Measurements from ENCODE around the gene HOXC10. TPM values are rescaled to one million over a fixed set of nuclear protein-coding genes. Genes with fewer than 3 reads are reported as not detected.

The HOXC10 gene
- total RNA-seq, 1 experiment from 2014 or later: 154 TPM

DNA sequence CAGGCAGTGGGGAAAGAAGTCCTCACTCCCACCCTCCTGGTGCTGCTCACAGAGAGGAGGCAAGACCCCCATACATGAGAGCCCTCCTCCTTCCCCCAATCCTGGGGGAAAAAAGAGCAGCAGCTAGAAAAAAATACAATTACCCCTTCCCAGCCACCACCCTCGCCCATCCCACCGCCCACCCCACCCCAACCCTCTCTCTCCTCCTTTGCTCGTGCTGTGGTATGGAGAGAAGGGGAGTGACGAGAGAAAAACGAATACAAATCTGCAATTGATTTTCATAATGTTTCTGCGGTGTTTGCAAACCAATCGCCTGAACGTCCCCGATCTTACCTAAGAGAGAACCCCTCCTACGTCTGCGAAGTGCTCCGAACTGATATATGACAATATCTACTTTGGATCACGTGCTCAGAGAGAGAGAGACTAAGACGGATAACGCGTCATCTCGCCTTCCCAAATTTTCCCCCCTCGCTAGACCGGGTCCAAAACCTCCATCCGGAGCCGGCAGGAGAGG, 12.2 kb upstream of the HOXC10 start, which contains the start of gene HOXC11:
Gene HOXC11, plus strand, starts transcription at position 405 of the 514 bp plus-strand sequence. CDS start 116 bp downstream, outside the sequence.
- intact Hi-C loops (cut with micrococcal nuclease; ENCODE audit: unreplicated experiment): no loop called here
- in situ Hi-C loops (cut with HindIII; ENCODE audit: low pct_unique_long_range_greater_than_20kb, low sequenced_read_pairs): no loop called here
- TF ChIP-seq TCF7L2 (IDR thresholded peaks at IDR 0.05; ENCODE audit: low read depth, low read length): no peak
- TF ChIP-seq CTCF (IDR thresholded peaks at IDR 0.05): no peak
- no peak for TF ChIP-seq SIN3A (IDR thresholded peaks at IDR 0.05; ENCODE audit: borderline replicate concordance, insufficient read depth, low read depth, low read length)
- TF ChIP-seq REST (IDR thresholded peaks at IDR 0.05; ENCODE audit: insufficient read depth in 1 of 2, low read depth in 2 of 2, low read length in 1 of 2): no peak
- TF ChIP-seq POLR2AphosphoS5 (IDR thresholded peaks at IDR 0.05; ENCODE audit: low read depth, low read length): no peak
- DNase-seq (ENCODE audit: low read depth, low spot score) (no peak), ATAC-seq (no peak)
- Histone ChIP-seq H3K4me1 (ENCODE audit: control insufficient read depth, insufficient read depth, low read length) (peaks cover 70% of the 10 kb centered on the region), H3K4me3 (ENCODE audit: low read depth in 2 of 2, low read length in 2 of 2) (peak within 1 kb of the TSS; percentile 77 to 85), H3K27ac (ENCODE audit: low read length) (peak within 1 kb of the TSS; percentile 100), H3K36me3 (ENCODE audit: control insufficient read depth, insufficient read depth, low read length) (no peaks in the 10 kb centered on the region), H3K9me3 (ENCODE audit: control insufficient read depth, insufficient read depth, low read depth, low read length) (no peaks in the 10 kb centered on the region), H3K27me3 (ENCODE audit: control insufficient read depth, insufficient read depth, low read length) (no peaks in the 10 kb centered on the region)
- BruUV-seq (replicated peaks): no TSS peak
- ChIA-PET CTCF (interaction anchor here (0.7 kb wide), 1 partner anchor 148 kb away, joined by 3 read pairs; no protein-coding TSS in a partner anchor), POLR2A (interaction anchor here (0.7 kb wide), 1 partner anchor 20 kb away, joined by 5 read pairs; no protein-coding TSS in a partner anchor)

DNA sequence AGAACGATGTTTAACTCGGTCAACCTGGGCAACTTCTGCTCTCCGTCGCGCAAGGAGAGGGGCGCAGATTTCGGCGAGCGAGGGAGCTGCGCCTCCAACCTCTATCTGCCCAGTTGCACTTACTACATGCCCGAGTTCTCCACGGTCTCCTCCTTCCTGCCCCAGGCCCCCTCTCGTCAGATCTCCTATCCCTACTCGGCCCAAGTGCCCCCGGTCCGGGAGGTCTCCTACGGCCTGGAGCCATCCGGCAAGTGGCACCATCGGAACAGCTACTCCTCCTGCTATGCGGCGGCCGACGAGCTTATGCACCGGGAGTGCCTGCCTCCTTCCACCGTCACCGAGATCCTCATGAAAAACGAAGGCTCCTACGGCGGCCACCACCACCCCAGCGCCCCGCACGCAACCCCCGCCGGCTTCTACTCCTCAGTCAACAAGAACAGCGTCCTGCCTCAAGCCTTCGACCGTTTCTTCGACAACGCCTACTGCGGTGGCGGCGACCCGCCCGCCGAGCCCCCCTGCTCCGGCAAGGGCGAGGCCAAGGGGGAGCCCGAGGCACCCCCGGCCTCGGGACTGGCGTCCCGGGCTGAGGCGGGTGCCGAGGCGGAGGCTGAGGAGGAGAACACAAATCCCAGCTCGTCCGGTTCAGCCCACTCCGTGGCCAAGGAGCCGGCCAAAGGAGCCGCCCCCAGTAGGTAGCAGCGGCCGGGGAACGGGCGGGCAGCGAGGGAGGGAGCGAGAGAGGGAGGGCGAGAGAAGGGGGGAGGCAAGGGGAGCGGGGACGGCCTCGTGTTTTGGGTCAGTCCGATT, 11.5 kb upstream of the HOXC10 start:
- TF ChIP-seq SIN3A (IDR thresholded peaks at IDR 0.05; ENCODE audit: borderline replicate concordance, insufficient read depth, low read depth, low read length): 0 out of 2 replicates have a peak, but pooled peaks have one; percentile 17
- TF ChIP-seq POLR2AphosphoS5 (IDR thresholded peaks at IDR 0.05; ENCODE audit: low read depth, low read length): peak; percentile 62; the same call in 1 of the 2 replicates
- TF ChIP-seq TCF7L2 (IDR thresholded peaks at IDR 0.05; ENCODE audit: low read depth, low read length): peak; percentile 13
- no peak for TF ChIP-seq REST (IDR thresholded peaks at IDR 0.05; ENCODE audit: insufficient read depth in 1 of 2, low read depth in 2 of 2, low read length in 1 of 2)
- no peak for TF ChIP-seq CTCF (IDR thresholded peaks at IDR 0.05)
- Histone ChIP-seq H3K9me3 (ENCODE audit: control insufficient read depth, insufficient read depth, low read depth, low read length) (no peaks in the 10 kb centered on the region), H3K36me3 (ENCODE audit: control insufficient read depth, insufficient read depth, low read length) (no peaks in the 10 kb centered on the region), H3K27ac (ENCODE audit: low read length) (peak overlapping the region; percentile 100), H3K27me3 (ENCODE audit: control insufficient read depth, insufficient read depth, low read length) (no peaks in the 10 kb centered on the region), H3K4me1 (ENCODE audit: control insufficient read depth, insufficient read depth, low read length) (peaks cover 68% of the 10 kb centered on the region), H3K4me3 (ENCODE audit: low read depth in 2 of 2, low read length in 2 of 2) (peak overlapping the region; percentile 77 to 85)
- DNase-seq (ENCODE audit: low read depth, low spot score): no peak
- ChIA-PET CTCF (no interaction called here), POLR2A (interaction anchor here (0.7 kb wide), 2 partner anchors 20 to 54 kb away, joined by 3 to 5 read pairs; no protein-coding TSS in a partner anchor)
- in situ Hi-C loops (cut with HindIII; ENCODE audit: low pct_unique_long_range_greater_than_20kb, low sequenced_read_pairs): no loop called here
- ATAC-seq: peak; percentile 32
- BruUV-seq (replicated peaks): TSS peak; percentile 85
- intact Hi-C loops (cut with micrococcal nuclease; ENCODE audit: unreplicated experiment): loop anchor here (1.0 kb wide), 1 partner anchor 35 kb away; the partner anchor contains the start of gene HOXC13

Data from Panc1 (cell line).